ENCODE measurements around the gene EHD4.
A peak's percentile ranks its signal among the peaks of the same experiment; 100 is the strongest.

The EHD4 gene

DNA sequence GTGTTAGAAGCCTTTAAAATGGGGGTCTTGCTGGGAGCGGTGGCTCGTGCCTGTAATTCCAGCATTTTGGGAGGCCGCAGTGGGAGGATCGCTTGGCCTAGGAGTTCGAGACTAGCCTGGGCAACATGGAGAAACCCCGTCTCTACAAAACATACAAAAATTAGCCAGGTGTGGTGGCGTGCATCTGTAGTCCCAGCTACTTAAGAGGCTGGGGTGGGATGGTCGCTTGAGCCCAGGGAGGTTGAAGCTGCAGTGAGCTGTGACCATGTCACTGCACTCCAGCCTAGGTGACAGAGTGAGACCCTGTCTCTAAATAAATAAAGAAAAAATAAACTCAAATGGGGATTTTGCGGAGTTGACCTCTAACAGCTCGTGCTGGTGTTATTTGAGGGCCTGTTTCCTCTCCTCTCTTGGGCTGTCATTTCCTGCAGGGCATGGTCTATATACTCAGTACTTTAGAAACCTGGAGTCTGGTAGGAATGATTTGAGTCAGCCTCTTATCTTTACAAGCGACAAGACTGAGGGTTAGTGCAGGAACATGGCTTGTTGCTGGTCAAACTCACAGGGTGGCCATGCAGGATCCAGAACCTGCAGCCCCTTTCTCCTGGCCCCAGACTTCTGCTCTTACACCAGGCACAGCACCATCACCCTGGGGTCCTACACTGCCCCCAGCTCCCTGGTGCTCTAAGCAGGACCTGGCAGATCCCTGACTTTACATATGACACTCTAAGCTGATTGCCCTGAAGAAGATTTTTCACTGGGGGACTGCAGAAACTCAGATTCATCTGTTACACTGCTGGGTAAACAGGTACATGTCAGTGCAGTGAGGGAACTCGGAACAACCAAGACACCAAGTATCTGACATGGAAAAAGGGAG lies 15.1 kb downstream of the EHD4 start:
- DNase-seq (ENCODE audit: low read depth) = no peak

DNA sequence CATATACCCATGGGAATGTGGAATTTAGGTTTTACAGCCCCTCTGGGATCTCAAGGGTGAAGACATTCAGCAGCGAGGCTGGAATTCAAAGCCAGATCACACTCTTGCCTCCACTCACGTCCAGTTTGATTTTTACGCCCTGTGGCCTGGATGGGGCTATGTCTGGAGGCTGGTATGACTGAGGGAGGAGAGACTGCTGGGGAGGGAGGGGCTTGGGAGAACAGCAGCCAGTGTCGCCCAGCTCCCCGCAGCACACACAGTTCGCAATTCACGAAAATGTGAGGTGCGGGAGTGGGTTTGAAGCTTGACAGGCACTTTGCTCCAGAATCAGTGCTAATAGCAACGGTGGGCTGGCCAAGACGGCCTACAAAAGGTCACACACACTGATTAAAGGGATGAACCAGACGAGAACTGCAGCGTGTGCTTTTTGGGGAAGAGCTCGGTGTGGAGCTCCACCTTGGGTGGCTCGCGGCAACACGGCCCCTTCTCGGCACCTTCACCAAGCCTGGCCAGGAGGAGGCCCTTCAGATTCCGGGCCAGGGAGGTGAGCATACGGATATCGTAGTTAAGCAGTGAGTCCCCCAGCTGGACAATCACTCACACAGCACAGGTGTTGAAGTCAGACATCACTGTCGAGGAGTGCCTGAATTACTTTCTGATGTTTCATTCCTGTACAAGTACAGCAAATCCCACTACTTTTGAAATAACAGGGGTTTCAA lies 16.4 kb downstream of the EHD4 start:
- DNase-seq (ENCODE audit: low read depth) = no peak

DNA sequence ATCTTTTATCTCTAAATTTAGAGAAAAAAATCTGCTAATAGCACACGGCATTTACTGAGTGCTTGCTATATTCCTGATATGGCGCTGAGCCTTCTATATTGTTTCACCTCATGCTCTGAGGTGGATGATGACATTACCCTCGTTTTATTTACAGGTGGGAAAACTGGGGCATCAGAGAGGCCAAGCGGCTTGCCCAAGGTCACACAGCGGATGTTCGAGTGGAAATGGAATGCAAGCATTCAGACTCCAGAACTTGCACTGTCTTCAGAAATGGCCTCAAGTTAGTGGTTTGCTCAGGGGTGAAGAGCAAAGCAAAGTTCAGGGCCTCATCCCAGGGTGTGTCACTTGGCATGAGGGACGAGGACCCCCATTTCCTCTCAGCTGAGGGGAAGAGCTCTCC lies 17.3 kb downstream of the EHD4 start:
- DNase-seq (ENCODE audit: low read depth) = no peak

DNA sequence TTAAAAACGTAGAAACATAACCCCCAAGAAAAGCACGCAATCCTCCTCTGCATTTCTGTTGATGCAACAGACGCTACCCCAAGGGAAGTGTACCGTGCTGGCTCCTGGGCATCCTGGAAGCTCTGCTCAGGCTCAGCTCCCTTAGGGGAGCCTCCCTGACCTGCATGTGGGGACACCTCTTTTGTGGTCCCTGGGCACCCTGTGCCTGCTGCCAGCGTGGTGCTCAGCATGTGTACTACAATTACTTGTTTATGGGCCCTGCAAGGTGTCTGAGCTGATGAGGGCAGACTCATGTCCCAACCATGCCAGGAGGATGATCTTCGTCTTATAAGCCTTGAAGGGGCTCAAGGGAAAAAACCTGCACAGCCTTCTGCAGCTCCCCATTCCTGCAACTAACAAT lies 18.3 kb downstream of the EHD4 start:
- no peak for DNase-seq (ENCODE audit: low read depth)

DNA sequence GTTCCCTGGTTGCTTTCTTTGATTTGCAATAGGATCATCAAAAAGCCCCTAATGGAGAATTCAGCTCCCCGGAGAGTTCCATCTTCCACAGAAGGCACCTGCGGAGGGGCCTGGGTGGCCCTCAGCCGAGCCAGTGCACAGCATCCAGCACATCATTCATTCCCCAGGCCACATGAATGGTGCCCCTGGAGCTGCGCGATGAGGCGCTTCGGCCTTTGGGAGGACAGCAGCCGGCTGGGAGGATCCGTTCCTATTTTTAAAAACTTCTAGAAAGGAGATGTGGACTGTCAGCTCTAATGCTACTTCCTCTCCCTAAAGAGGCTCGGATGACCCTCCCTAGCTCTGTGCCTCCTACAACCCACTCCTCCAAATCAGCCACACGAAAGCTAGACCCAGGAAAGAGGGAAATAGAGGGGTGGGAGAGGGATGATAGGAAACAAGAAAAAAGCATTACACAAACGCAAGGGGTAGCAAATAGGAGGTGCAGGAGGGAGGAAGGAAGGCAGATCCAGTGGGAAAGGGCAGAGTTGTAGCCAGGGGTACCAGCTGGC lies 20.3 kb downstream of the EHD4 start:
- DNase-seq (ENCODE audit: low read depth) = no peak

DNA sequence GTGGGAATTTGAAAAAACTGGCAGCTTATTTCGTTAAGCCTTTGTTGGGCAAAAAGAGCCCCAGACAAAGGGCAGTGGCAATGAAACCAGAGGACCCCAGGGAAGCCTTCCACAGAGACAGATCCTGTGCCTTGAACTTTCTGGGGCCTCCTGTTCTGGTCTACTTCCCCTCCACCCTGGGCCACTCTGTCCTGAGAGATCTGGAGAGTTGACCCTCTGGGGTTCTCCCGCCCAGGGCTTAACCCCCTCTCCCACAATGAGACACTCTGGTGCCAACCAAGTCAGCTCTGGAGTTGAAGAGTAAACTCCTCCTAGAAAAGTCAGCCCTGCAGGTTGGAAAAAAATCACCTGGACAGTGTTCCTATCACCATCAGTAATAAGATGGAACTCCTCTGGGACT lies 20.8 kb downstream of the EHD4 start:
- no peak for DNase-seq (ENCODE audit: low read depth)

DNA sequence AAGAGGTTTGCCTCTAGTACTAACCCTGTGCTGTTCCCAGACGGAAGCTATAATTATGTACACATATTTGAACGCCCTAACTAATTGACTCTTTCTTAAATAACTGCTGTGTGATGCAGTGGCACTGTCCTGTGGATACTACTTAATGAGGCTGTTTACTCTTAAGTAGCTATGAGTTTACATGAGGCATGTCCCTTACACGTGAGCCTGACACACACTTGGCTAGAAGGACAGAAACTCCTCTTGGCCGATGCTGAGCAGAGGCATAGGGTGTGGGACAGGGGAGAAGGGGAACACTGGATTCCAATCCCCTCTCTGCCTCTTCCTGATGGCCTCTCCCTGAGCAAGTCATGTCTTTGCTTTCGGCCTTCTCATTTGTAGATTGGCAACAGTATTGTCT lies 21.9 kb downstream of the EHD4 start:
- DNase-seq (ENCODE audit: low read depth) = no peak

DNA sequence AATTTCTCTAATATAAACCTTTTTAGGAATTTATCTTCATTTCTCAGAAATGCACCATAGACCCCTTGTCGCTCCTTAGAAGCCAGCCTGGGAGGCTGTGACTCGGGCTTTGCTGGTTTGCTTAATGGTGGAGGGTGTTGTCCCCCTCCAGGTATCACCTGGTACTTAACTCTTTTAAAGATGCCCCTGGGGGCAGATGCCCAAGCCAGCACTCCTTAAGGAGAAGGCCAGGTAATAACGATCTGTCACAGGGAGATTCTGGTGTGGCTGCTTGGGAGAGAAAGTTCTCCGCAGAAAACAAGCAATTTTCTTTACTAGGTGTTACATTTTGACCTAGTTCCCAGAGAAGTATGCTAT lies 22.3 kb downstream of the EHD4 start:
- no peak for DNase-seq (ENCODE audit: low read depth)

DNA sequence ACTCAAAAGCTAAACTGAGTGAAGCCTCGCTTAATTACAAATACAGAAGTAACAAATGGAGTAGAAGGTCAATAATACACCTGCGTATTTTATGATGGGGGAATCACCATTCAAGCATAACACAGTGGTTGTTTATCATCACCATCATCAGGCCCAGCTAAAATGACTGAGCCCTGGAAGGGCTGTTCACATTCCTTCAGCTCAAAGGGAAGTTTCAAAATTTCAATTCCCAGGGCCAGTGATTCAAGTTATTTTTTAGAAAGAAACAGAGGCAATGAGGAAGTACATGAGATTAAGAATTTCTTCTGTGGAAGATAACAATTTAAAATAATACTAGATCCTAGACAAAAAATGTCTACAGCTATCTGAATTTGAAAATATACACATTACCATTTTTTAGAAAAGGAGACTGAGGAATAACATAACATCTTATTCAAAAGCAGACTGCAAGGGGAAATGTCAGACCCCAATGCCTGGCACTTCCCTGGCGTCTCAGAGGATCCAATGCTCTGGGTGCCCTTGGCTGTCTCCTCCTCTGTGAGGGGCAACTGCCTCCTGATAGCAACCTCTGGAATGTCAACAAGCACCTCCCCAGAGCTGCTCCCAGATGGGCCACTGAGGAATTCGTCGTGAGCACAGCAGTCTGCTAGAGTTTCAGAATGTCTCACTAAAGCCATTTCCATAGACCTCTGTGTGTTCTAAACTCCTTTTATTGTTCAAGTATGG lies 22.8 kb downstream of the EHD4 start:
- no peak for DNase-seq (ENCODE audit: low read depth)

DNA sequence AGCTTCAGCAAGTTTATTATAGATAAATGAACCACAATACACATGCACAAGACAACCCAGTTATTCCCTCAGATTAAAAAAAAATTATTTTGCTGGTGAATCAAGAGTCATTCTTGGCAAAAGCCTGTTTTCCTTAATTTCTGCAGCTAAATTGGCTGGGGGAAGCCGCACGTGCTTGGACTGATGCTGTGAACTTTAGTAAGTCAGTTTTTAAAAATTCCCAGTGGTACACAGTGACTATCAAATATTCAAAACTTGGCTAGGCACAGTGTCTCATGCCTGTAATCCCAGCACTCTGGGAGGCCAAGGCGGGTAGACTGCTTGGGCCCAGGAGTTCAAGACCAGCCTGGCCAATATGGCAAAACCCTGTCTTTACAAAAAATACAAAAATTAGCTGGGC lies 23.9 kb downstream of the EHD4 start:
- DNase-seq (ENCODE audit: low read depth) = no peak

DNA sequence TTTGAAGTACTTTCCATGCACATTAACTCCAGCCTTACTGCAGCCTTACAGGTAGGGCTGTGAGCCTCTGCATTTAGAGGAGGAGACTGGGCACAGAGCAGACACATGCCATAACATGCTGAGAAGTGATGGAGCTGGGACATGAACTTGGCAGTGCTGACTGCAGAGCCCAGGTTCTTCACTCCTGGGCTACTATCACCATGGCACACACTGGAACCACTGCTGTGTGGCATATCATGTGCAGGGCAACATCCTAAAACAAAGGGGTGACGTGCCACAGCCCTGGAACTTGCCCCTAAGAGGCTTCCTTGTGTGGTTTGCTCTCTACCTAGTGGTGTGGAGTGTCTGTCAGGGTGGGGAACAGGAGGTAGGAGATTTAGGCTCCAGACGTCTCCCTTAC lies 25.4 kb downstream of the EHD4 start:
- no peak for DNase-seq (ENCODE audit: low read depth)

DNA sequence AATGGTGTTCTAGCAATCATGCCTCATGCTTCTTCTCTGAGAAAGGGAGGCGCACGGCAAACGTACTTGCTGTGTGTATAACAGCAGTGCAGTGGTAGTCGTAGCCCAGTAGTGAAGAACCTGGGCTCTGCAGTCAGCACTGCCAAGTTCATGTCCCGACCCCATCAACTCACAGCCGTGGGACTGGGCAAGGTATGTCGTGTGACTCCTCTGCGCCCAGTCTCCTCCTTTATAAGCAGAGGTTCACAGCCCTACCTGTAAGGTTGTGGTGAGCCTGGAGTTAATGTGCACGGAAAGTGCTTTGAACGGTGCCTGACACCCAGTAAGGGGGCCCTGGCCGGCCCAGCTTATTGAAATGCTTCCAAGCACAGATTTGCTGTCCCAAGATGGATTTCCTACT lies 26.6 kb downstream of the EHD4 start:
- DNase-seq (ENCODE audit: low read depth) = no peak

DNA sequence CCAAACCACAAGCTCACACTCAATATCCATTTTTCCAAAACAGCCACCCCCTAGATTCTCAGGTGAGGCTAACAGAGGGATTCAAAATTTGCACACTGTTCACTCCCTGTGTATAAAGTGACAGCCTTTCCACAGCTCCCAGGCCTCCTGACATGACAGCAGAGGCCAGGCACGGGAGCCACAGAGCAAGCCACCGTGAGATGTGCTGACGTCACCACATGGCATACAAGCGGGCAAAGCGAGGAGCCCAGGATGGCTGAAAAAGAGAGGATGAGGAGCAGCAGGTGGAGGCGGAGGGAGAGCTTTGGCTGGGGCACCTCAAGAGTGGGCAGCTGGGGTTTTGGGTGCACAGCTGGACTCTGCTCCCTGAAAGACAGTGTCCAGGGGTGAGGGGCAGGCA lies 27.1 kb downstream of the EHD4 start:
- DNase-seq (ENCODE audit: low read depth) = no peak

DNA sequence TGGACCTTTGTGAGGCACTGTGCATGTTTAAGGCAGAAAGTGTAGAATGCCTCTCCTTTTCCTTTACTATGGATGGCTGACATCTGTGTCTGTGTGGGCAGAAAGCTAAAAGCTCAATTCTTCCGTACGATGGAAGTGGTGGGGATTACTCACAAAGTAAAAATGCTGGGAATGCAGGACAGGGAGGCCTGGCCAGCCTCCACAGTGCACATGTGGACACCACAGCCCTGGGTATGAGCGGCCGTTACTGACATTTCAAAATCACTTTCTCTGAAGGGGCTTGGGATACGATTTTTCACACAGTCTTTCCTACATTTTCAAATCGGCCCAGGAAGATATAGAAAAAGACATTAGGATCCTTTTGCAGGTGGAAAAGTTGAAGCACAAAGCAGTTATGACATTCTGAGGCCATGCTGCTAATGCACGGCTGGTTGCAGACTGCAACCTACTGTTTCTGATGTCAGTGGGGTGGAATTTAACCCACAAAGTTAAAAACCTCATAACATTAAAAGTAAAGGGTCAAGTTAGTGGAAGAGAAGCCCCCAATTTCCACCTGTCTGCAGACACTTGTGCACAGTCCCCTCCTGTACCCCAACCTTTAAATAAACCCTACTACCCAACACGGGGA lies 27.9 kb downstream of the EHD4 start:
- peak; percentile 96 for DNase-seq (ENCODE audit: low read depth)

DNA sequence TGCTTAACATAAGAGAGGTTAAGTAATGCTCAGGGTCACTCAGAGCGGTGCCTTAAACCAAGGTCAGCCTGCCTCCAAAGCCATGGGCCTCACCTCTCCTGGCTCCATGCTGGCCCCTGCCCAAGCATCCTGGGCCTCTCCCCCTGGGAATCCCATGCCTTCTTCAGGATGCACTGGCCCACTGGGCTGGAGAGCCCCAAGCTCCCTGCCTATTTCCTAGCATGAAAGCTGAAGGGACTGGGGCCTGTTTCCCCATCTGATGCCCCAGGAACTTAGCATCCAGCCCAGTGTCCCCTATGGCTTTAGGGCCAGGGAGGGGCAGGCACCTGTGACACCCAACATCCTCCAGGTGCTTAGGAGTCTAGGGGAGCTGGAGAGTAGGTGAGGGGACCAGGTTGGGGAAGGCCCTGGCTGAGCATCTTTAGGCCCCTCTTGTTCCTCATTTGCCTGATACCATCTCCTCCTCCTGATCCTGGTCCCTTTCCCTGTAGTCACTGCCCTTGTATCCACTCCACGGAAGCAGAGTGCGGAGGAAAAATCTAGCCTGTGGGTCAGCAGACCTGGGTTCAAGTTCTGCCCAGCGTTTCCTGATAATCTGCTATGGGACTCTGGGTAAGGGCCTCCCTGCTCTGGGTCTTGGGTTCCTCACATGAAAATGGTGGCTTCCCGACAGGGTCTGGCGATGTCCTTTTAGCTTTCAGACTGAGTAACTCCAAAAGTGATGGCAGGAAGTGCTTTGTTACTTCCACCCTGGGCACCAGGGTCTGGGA lies 28.6 kb downstream of the EHD4 start:
- no peak for DNase-seq (ENCODE audit: low read depth)

DNA sequence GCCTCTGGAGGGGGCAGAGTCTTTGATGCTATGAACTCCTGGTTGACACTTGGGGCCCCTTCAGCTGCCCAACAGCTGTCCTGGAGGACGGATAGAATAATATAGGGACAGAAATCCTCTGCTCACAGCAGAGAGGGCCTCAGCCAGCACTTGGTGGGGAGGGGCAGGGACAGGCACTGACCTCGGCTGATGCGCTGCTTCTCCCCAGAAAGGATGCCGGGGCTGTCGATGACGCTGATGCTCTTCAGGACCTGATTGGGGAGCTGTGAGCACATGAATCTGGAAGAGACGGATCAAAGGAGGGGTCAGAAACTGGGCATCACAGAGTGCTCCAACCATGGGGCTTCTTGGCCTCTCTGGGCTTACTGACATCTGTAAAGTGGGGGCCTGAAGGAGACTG lies 29.5 kb downstream of the EHD4 start:
- no peak for DNase-seq (ENCODE audit: low read depth)

DNA sequence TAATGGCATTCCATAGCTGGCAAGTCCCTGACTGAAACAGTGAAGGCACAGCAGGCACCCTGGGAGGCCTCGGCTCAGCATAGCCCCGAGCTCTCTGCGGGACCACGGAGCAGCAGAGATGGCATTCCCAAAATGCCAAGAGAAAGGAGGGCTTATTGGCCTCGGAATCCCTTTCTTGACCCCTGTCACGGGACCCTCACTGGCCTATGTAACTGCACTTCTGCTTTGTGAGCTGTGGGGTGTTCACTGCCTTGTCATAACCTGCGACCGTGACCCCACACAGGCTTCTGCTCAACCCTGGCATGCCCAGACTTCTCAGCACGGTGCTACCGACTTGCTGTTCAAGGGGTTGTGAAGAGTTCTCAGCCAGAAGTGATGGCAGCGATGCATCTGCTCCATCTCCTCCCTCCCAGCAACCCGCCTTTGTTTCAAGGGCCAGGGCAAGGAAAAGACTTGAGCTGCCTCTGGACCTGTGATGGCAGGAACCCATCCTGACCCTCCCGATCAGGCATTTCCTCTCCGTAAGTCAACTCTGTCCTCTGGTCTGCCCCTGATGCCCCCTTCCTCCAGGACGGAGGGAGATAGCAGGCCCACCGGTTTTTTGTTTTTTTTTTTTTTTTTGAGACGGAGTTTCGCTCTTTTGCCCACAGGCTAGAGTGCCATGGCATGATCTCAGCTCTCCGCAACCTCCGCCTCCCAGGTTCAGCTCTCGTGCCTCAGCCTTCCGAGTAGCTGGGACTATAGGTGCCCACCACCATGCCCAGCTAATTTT lies 30.5 kb downstream of the EHD4 start:
- DNase-seq (ENCODE audit: low read depth) = no peak

DNA sequence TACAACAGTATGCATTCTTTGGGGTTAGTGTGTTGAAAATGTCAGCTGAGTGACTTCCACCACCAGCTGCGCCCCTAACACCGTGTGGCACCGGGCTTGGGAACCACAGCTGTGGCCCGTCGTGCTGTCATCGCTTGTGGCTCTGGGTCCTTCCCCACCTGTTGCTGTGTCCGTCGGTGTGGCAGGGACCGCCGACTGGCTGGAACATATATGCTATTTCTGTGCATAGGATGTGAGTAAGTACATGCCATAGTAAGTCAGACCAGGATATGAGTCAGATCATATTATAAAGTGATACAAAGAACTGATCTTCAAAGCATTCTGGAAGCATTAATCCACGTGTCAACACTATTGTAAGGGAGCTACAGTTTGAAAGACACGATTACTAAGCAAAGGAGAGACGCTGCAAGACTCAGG lies 31.9 kb downstream of the EHD4 start:
- peak; percentile 86 for DNase-seq (ENCODE audit: low read depth)

DNA sequence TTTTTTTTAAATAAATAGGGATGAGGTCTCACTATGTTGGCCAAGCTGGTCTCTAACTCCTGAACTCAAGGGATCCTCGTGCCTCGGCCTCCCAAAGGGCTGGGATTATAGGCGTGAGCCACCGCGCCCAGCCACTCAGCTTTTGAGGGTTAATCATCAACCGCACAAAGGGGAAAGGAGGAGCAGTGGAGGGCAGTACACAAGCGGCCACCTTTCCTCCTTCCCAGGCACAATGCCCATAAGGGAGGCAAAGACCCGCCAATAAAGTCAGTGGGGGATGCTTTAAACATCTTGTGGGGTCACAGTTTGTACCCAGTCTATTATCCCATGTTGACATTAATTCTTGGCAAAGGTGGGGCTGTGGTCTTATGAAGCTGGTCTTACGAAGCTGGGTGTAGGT lies 32.4 kb downstream of the EHD4 start:
- no peak for DNase-seq (ENCODE audit: low read depth)

DNA sequence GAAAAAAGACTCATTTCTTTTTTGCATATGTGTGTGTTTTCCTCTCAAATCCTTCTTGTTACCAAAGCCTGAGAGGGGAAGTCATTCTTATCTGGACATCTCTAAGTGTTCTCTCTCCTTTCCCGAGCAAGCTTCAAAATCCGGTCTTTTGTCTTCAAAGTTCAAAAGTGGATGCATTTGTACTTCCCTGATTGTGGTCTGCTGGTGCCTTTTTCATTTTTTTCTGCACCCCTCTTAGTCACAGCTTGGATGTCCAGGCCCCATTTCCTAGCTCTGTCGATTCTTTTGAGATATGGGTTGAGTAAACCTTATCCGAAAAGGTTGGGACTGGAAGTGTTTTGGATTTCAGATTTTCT lies 34.8 kb downstream of the EHD4 start:
- DNase-seq (ENCODE audit: low read depth) = no peak

Measured in HS-5 (cell line).